COLO668 (cell line): ENCODE data around the gene FLCN.

Source experiments
- DNase-seq: peaks from one replicate; lab custom pipeline; 2025; ENCODE audit not compliant: unreplicated experiment; lab: John Stamatoyannopoulos, UW

FLCN gene

GRCh38 chr17:17169396-17169795, 67.6 kb downstream of the FLCN start:
- no peak for DNase-seq

DNA sequence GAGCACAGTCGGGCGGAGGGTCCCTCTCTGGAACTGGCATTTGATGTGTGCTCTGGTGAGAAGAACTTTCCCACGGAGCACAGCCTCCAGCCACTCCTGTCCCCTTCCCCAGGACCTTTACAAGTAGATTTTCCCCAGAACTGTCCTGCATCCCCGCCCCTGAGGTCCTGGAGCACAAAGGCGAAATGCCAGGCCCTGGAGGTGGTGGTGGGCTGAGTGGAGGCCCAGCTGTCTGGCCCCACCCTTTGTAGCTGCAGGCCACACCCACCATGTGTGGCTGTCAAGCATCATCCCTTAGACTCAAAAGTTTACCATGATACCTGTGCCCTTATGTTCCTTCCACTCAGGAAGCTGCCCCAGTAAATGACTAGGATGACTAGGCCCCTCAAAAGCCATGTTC, 68.6 kb downstream of the FLCN start:
- DNase-seq: no peak

DNA sequence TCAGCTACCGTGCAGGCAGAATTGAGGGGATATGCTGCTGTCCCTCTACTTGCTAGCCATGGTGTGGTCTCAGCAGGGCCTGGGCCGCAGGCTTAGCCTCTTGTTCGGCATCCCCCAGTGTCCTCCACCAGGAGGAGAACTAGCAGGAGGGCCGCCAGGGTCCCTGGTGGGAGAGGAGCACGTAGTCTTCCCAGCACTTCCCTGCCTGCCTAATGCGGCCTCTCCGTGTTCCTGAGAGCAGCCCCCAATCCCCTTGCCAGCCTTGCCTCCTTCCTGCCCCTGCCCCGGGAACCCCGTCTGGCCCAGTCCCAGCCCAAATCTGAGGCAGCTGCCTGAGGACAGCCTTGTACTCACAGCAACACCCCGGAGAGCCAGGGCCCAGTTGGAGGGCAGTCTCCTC, 69.0 kb downstream of the FLCN start:
- no peak for DNase-seq

- DNase-seq: no peak
These were observed 69.6 kb downstream of the FLCN start for GRCh38 chr17:17167356-17167755.

- DNase-seq: no peak
These were observed 70.5 kb downstream of the FLCN start for GRCh38 chr17:17166446-17166845.

DNA sequence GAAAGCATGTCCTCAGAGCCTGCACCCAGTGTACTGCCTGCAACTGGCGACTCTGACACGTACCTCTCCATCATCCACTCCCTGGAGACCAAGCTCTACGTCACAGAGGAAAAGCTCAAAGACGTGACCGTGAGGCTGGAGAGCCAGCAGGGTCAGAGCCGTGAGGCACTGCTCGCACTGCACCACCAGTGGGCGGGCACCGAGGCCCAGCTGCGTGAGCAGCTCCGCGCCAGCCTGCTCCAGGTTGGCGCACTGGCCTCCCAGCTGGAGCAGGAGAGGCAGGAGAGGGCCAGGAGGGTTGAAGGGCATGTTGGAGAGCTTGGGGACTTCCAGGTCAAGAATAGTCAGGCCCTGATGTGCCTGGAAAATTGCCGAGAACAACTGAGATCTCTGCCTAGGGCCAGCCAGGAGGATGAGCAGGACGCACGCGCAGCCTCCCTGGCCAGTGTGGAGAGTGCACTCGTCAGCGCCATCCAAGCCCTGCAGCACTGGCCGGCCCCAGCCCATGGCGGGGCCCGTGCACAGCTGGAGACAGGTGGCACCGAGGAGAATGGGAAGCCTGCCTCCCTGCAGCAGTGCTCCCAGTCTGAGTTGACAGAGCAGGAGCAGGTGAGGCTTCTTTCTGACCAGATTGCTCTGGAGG, 71.2 kb downstream of the FLCN start:
- no peak for DNase-seq

GRCh38 chr17:17164676-17165075, 72.3 kb downstream of the FLCN start:
- no peak for DNase-seq

DNA sequence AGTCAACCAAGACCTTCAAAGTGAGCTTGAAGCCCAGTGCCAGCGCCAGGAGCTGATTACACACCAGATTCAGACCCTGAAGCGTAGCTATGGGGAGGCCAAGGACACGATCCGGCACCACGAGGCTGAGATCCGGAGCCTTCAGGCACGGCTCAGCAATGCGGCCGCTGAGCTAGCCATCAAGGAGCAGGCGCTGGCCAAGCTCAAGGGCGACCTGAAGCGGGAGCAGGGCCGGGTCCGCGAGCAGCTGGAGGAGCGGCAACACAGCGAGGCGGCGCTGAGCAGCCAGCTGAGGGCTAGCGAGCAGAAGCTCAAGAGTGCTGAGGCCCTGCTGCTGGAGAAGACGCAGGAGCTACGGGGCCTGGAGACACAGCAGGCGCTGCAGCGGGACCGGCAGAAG, 72.8 kb downstream of the FLCN start:
- no peak for DNase-seq
